CD4-positive, alpha-beta T cell treated with Interleukin-10 for 1 hour (primary cell): ENCODE data around the gene SNX4.
"Not testable (repeated sequence)": the region's sequence is repeated elsewhere in the genome, so short reads cannot be mapped to it uniquely, and the experiment has no call there.

Experiments used
- DNase-seq: peaks from one replicate; pipeline ENCODE4 v3.0.0-alpha.2; 2020

The SNX4 gene

GRCh38 chr3:125461896-125462295 lies 58.1 kb downstream of the SNX4 start:
- DNase-seq: no peak

DNA sequence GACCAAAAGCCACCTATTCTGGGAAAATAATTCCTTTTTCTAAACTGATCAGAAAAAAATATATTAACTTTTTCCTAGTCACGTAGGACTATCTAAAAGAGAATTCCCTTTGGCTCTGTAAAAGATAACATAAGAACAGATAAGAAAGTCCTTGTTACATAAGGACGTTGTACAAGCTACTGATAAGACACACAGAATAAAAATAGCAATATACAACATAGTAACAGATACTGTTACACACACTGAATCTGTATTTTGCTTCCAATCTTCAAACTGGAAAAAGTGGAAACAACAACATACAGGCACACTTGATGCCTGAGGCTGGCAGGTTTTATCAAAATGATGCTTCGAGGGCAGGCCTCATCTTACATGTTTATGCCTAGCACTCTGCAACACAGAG lies 59.8 kb downstream of the SNX4 start:
- no peak for DNase-seq

DNA sequence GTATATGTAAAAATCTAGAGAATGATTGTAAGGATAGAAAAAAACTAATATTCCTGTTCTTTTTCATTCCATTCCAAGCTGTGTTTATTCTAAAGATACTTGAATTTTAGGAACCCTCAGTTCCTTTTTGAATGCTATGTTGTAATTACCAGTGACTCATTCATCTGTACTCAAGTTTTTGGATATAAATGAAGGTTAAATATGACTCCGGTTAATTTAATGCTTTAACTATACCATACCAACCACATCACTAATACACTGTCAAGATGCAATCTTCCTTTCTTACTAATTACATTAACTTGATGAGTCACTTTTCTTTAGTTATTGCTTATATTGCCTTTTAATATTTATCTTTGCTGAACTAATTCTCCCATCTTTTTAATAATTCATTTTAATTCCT lies 76.1 kb downstream of the SNX4 start:
- no peak for DNase-seq

GRCh38 chr3:125442506-125442905 lies 77.5 kb downstream of the SNX4 start:
- no peak for DNase-seq

DNA sequence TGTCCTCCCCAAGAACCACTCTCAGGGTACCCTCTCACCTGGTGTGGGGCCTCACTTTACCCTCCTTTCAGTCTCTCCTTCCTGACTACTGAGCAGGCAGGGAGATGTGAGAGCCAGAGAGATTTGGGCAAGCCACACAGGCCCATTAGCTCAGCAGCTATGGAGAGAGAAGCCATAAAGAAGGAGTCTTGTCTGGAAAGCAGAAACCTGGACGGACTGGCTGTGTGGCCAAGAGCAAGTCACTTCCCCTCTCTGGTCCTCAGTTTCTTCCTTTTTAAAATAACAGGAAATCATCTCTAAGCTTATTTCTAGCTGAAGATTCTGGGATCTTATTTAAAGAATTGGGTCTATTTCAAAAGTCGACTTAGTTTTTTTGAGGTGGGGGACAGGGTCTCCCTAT lies 79.0 kb downstream of the SNX4 start:
- DNase-seq: no peak

- DNase-seq: no peak
Observed at GRCh38 chr3:125440559-125440955, 79.4 kb downstream of the SNX4 start.

DNA sequence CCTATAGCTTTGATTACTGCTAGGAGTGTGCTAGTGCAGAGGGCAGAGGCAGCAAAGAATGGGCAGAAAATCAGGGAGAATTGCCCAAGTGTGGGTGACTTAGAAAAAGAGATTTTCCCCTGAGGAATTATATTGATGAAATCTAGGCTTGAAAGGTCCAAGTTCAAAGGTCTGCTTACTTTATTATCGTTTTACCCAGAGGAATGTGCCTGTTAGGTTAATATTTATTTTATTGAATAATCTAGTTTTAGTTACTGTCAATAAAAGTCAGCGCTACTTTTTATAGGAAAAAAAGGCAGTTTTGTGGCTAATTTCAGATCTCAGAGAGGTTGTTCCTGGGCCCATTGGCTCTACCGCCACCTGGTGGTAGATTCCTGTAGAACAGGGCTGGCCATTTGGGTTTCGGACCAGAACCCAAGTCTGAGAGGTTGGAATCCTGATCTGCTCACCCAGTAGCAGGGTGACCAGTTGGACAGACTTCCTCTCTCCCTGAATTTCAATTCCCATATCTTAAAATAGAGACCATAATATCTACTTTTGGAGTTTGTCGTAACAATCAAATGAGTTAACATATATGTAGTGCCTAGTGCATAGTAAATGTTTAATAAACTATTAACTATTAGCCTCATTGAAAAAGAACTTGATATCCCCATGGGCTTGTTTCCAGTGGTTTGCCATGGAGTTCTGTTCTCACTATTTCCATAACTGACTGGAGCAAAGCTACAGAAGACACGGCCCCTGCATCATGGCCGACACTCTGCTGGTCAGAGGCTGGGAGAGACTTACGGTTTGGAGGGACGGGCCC lies 82.2 kb downstream of the SNX4 start:
- DNase-seq: peak; percentile 66

DNA sequence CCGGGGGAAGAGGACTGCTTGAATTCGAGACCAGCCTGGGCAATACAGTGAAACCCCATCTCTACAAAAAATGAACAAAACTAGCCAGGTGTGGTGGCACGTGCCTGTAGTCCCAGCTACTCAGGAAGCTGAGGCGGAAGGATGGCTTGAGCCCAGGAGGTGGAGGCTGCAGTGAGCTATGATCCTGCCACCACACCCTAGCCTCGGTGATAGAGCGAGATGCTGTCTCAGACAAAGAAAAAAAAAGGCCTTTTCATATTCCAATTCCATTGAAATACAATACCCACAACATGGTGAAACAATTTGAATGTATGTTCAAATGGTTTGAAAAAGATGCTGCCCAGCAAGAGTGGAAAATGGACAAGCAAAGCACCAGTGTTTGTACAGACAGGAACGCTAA lies 83.1 kb downstream of the SNX4 start:
- no peak for DNase-seq

GRCh38 chr3:125435231-125435630 lies 84.8 kb downstream of the SNX4 start:
- DNase-seq: no peak

DNA sequence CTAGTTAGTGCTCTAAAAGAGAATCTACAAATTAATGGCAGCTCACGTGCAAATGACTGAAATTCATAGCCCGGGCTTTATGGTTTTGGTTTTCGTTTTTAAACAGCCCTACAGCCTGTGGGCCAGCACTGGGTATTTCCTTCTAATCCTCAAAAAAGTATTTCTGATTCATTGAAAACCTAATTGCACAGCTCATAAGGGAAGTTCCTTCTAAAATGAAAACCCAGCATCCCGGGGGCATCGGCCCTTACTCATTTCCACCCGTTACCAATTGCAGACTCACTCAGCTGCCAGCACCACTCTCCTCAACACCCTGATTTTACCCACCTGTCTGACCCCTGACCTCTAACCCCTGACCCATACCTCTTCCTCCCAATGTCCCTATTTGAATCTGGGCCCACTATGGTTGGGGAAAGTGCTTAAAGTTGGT lies 85.4 kb downstream of the SNX4 start:
- no peak for DNase-seq

DNA sequence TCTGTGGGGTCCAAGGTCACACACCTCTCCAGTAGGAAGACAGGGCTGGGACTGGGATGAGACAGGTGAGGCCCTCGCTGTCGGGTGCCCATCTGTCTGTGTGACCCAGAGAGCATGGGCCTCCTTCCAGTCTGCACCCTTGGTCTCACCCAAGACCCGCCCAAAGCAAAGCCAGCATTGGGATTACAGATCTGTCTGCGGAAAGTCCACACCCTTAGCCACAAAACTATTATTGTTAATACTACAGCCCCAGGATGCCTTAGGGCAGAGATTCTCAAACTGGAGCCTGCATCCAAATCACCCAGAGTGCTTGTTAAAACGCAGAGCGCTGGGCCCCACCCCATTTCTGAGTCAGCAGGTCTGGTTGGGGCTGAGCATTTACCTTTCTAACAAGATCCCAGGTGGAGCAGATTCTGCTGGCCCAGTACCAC lies 86.4 kb downstream of the SNX4 start:
- DNase-seq: no peak

GRCh38 chr3:125433091-125433534 lies 86.9 kb downstream of the SNX4 start:
- DNase-seq: no peak

- no peak for DNase-seq
Observed at GRCh38 chr3:125431912-125432790, 87.9 kb downstream of the SNX4 start.

GRCh38 chr3:125431391-125431790 lies 88.6 kb downstream of the SNX4 start:
- DNase-seq: no peak

DNA sequence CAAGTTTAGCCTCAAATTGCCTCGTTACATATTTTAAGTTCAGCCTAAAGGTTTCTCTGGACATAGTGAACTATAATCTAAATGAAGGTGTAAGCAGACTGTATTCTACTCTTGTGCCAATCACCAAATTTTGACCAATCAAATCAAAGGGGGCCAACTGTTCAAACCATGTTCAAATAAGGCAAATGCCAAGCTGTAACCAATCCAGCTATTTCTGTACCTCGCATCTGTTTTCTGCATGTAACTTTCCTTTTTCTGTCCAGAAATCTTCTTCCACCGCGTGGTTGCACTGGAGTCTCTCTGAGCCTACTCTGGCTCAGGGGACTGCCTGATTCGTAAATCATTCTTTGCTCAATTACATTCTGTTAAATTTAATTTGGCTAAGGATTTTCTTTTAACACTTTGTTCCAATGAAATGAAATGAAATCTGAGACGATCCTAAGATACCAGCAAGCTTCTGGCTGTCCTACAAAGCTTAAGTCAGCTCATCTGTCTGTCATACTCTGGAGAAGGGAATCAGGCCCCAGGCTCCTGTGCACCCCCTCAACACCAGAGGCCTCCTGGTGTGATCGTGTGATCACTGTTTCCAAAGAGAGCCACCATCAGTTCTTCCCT lies 91.7 kb downstream of the SNX4 start:
- no peak for DNase-seq

GRCh38 chr3:125418306-125418705 lies 101.7 kb downstream of the SNX4 start:
- no peak for DNase-seq

GRCh38 chr3:125416235-125416634 lies 103.8 kb downstream of the SNX4 start:
- no peak for DNase-seq

- DNase-seq: no peak
Observed at GRCh38 chr3:125414669-125415068, 105.3 kb downstream of the SNX4 start.

DNA sequence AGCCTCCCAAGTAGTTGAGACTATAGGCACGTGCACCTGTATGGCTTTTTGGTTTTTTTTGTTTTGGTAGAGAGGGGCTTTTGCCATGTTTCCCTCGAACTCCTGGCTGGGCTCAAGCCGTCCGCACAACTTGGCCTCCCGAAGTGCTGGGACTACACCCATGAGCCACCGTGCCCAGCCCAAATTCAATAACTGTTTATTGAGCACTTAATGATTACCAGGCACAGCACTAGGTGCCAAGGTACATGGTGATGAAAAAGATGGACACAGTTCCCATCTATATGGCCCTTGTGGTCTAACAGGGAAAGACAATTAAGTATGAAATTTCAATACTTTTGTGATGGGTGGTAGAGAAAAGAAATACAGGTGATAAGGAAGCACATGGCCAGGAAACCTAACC lies 109.1 kb downstream of the SNX4 start:
- DNase-seq: no peak

GRCh38 chr3:125406070-125406469 lies 113.9 kb downstream of the SNX4 start:
- no peak for DNase-seq

DNA sequence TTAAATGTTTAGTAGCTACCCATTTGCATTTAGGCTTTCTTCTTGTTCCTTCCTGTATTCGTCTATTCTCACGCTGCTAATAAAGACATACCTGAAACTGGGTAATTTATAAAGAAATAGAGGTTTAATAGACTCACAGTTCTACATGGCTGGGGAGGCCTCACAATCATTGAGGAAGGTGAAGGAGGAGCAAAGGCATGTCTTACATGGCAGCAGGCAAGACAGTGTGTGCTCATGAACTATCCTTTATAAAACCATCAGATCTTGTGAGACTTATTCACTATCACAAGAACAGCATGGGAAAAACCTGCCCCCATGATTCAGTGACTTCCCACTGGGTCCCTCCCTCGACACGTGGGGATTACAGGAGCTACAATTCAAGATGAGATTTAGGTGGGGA lies 114.5 kb downstream of the SNX4 start:
- not testable (repeated sequence) for DNase-seq

DNA sequence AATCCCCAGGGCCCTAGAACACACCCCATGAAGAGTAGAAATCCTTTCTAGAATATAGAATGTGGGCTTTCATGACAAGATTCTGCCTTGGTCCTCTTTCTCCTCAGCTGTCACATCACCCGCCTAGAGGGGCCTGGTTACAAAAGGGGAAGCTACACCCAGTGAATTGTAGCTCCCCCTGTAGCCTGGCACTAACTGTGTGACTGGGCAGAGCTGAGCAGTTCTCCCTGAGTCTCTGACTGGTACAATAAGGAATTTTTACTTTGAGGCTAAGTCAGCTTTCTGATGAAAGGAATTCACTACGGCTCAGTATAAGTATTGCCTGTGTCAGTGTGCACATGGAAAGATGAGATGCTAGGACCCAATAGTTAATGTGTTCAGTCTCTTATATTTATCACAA lies 116.2 kb downstream of the SNX4 start:
- DNase-seq: no peak

DNA sequence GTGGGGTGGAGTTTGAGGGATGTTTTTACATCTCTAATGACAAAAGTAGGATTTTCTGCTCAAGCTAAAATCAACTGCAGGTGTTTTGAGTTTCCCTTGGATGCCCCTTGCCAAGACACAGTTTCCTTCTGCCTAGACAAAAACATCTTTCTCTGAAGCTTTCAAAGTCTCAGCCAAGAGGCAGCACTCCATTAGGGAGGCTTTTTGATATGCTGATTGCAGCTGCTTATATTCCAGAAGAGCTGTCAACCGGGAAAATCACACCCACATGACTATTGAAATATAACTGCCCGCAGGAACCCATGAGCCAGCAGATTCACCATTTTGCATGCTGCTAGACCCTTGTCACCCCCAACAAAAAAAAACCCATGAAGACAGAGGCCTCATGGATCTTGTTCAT lies 117.4 kb downstream of the SNX4 start:
- DNase-seq: no peak

DNA sequence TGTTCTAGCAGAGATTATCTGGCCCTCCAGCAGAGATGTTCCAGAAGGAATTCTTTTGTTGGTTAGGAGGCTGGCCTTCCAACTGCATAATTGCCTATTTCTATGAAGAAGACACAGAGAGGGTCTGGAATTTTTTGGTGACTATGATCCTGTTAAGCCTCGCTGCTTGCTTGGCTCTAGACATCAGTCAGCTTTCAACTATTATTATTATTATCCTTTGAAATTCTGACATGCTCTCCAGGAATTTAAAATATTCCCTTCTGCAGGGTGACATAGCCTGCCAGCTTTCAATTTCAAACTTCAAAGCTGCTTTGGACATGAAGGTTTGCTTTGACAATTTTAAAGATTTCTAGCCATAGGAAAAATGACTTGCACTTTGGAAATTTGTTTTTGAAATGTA lies 118.6 kb downstream of the SNX4 start:
- DNase-seq: no peak
